GM12874 (cell line): ENCODE data around the gene FBXO38.

Experiments used
- CTCF ChIP-seq: IDR thresholded peaks from 2 replicates; pipeline ENCODE4 v1.5.1; 2011; ENCODE audit warnings: low read depth, mild to moderate bottlenecking, control low read depth, low read length, moderate library complexity; ENCODE audit not compliant: insufficient read depth

Gene FBXO38

GRCh38 chr5:148465381-148466235, 81.8 kb downstream of the FBXO38 start:
- TF ChIP-seq CTCF: no peak

- no peak for TF ChIP-seq CTCF
These were observed 82.5 kb downstream of the FBXO38 start for GRCh38 chr5:148466236-148466580.

- no peak for TF ChIP-seq CTCF
These were observed 84.2 kb downstream of the FBXO38 start for GRCh38 chr5:148467958-148468357.

- TF ChIP-seq CTCF: no peak
These were observed 85.8 kb downstream of the FBXO38 start for GRCh38 chr5:148469501-148469935.

GRCh38 chr5:148471379-148471778, 87.6 kb downstream of the FBXO38 start:
- TF ChIP-seq CTCF: no peak

GRCh38 chr5:148474025-148474511, 90.3 kb downstream of the FBXO38 start:
- TF ChIP-seq CTCF: no peak

GRCh38 chr5:148476302-148476701, 92.5 kb downstream of the FBXO38 start:
- TF ChIP-seq CTCF: no peak
